WERI-Rb-1 (cell line): Measurements from ENCODE around the gene NRXN2.

ENCODE experiments used
- DNase-seq: peaks from one replicate; pipeline ENCODE4 v3.0.0-alpha.2; 2020
- H3K27ac ChIP-seq: fragments of 250-450 bp; sonication (Bioruptor Pico); 2 replicates; pipeline ENCODE4 v1.5.1; 2020; ENCODE audit warnings: mild to moderate bottlenecking, moderate library complexity
- H3K27me3 ChIP-seq: fragments of 250-450 bp; sonication (Bioruptor Pico); 2 replicates; pipeline ENCODE4 v1.5.1; 2021; ENCODE audit warnings: mild to moderate bottlenecking, low read depth, moderate library complexity; ENCODE audit not compliant: insufficient read depth, severe bottlenecking
- H3K36me3 ChIP-seq: fragments of 250-450 bp; sonication (Bioruptor Pico); 2 replicates; pipeline ENCODE4 v1.5.1; 2020; ENCODE audit warnings: mild to moderate bottlenecking, moderate library complexity
- H3K4me3 ChIP-seq: 2 replicates; pipeline ENCODE4 v1.5.1; 2011; ENCODE audit warnings: low read depth, mild to moderate bottlenecking, control low read depth, low read length
- H3K9me3 ChIP-seq: fragments of 250-450 bp; sonication (Bioruptor Pico); 2 replicates; pipeline ENCODE4 v1.5.1; 2021; ENCODE audit warnings: mild to moderate bottlenecking, moderate library complexity; ENCODE audit not compliant: severe bottlenecking
- TF ChIP-seq, protein P1 (sequence below): IDR thresholded peaks from 2 replicates; pipeline ENCODE4 v1.5.1; 2011; ENCODE audit warnings: low read depth, mild to moderate bottlenecking, control low read depth, inconsistent platforms, low read length

Gene NRXN2

GRCh38 chr11:64735725-64736259, 12.8 kb upstream of the NRXN2 start:
- Histone ChIP-seq H3K36me3 (no peaks in the 10 kb centered on the region), H3K27ac (no peak overlapping the region)
- no peak for DNase-seq

DNA sequence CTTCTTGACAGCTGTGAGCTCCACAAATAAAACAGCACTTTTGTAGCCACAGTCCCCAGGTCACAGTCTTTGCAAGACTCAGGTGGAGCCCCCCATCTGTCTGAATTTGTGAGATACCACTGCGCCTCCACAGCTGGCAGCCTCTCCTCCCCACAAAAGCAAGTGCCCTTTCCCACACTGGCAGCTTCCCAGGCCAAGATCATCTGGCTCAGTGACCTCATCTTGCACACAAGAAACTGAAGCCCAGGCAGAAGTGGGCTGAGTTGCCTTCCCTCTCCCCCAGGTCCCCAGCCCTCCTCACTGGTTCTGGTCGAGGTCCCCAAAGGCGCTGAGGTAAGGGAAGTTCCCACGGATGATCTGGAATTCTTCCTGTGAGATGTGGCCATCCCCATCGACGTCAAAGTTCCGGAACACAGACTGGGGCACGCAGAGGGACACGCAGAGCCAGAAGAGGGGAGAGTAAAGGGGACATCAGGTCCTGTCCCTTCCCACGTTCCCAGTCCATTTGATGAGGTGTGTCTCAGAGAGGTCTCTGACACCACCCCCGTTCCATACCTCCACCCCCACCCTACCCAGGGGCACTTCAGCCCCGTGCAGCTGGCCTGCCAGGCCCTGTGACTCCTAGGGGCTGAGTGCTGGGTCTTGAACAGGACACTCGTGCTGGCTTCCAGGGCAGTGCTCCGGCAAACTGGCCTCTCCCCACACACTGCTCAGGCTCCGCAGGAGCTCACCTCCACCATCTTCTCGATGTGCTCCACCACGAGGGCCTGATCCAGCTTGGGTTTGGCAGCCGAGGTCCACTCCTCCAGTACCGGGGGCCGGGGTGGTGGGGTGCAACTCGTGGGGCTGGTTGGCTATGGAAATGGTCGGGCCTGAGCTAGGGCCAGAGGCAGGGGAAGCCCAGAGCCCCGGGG, 12.1 kb upstream of the NRXN2 start:
- no peaks in the 10 kb centered on the region for H3K36me3 ChIP-seq
- H3K4me3 ChIP-seq: no peak overlapping the region
- H3K27ac ChIP-seq: no peak overlapping the region
- no peaks in the 10 kb centered on the region for H3K9me3 ChIP-seq
- no peak for DNase-seq
- TF ChIP-seq, protein P1, sequence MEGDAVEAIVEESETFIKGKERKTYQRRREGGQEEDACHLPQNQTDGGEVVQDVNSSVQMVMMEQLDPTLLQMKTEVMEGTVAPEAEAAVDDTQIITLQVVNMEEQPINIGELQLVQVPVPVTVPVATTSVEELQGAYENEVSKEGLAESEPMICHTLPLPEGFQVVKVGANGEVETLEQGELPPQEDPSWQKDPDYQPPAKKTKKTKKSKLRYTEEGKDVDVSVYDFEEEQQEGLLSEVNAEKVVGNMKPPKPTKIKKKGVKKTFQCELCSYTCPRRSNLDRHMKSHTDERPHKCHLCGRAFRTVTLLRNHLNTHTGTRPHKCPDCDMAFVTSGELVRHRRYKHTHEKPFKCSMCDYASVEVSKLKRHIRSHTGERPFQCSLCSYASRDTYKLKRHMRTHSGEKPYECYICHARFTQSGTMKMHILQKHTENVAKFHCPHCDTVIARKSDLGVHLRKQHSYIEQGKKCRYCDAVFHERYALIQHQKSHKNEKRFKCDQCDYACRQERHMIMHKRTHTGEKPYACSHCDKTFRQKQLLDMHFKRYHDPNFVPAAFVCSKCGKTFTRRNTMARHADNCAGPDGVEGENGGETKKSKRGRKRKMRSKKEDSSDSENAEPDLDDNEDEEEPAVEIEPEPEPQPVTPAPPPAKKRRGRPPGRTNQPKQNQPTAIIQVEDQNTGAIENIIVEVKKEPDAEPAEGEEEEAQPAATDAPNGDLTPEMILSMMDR: no peak
- no peaks in the 10 kb centered on the region for H3K27me3 ChIP-seq

More at GRCh38 chr11:64735725-64736259, 12.8 kb upstream of the NRXN2 start:
- Histone ChIP-seq H3K27me3 (no peaks in the 10 kb centered on the region), H3K9me3 (no peaks in the 10 kb centered on the region), H3K4me3 (no peak overlapping the region)
- TF ChIP-seq, protein P1: no peak

- H3K36me3 ChIP-seq: no peaks in the 10 kb centered on the region
- no peak overlapping the region for H3K27ac ChIP-seq
- no peaks in the 10 kb centered on the region for H3K9me3 ChIP-seq
- no peak for DNase-seq
- TF ChIP-seq, protein P1: no peak
- H3K27me3 ChIP-seq: no peaks in the 10 kb centered on the region
- H3K4me3 ChIP-seq: no peak overlapping the region
Observed at GRCh38 chr11:64731601-64732000, 8.6 kb upstream of the NRXN2 start.

DNA sequence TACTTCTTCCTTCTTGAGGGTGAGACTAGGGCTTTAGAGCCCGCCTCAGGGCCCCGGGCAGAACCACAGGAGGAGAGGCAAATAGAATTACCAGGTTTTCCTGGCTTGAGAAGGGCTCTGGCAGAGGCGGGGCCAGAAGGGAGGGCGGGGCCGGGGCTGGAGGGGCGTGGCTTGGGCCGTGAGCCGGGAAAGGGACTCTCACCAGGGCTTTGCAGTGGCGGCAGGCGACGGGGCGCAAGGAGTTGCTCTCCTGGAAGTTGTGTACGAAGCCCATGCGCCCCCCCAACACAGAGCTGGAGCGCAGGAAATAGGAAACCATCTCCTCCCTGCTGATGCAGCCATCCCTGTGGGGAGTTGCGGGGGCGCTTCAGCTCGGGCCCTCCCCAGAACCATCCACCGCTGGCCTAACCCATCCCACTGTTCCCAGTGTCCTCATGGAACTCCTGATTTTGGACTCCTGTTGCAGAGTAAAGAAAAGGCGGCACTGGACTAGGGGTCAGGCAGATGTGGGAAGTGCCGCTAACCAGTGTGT, 6.9 kb upstream of the NRXN2 start:
- H3K9me3 ChIP-seq: no peaks in the 10 kb centered on the region
- no peaks in the 10 kb centered on the region for H3K27me3 ChIP-seq
- H3K36me3 ChIP-seq: no peaks in the 10 kb centered on the region
- no peak for DNase-seq
- no peak overlapping the region for H3K4me3 ChIP-seq
- TF ChIP-seq, protein P1: no peak
- no peak overlapping the region for H3K27ac ChIP-seq

GRCh38 chr11:64728757-64729365, 5.9 kb upstream of the NRXN2 start:
- H3K36me3 ChIP-seq: no peaks in the 10 kb centered on the region
- no peak for DNase-seq
- H3K9me3 ChIP-seq: no peaks in the 10 kb centered on the region
- H3K4me3 ChIP-seq: no peak overlapping the region
- H3K27ac ChIP-seq: no peak overlapping the region
- TF ChIP-seq, protein P1: no peak
- H3K27me3 ChIP-seq: no peaks in the 10 kb centered on the region
